ENCODE measurements around the gene RNF186. TPM values are rescaled to one million over a fixed set of nuclear protein-coding genes. Genes with fewer than 3 reads are reported as not detected.

Gene RNF186
- polyA plus RNA-seq, 1 donor from 2014 or later = not detected

- H3F3A ChIP-seq (ENCODE audit: insufficient read depth, low read length, poor library complexity, severe bottlenecking) = no peaks in the 10 kb centered on the region
- no peak for TF ChIP-seq REST (IDR thresholded peaks at IDR 0.05; ENCODE audit: borderline replicate concordance)
- TF ChIP-seq POLR2AphosphoS5 (IDR thresholded peaks at IDR 0.05) = no peak
- no peak for TF ChIP-seq RAD21 (conservative IDR thresholded peaks at IDR 0.05)
- no peak for TF ChIP-seq SMC3 (conservative IDR thresholded peaks at IDR 0.05; ENCODE audit: poor library complexity)
- no peak for TF ChIP-seq EP300 (conservative IDR thresholded peaks at IDR 0.05; ENCODE audit: poor library complexity, severe bottlenecking)
- no peak for TF ChIP-seq EZH2 (IDR thresholded peaks at IDR 0.05; ENCODE audit: borderline replicate concordance, insufficient read depth, low read length, poor library complexity, severe bottlenecking)
- TF ChIP-seq MXI1 (conservative IDR thresholded peaks at IDR 0.05; ENCODE audit: poor library complexity, severe bottlenecking) = no peak
- TF ChIP-seq TAF1 (IDR thresholded peaks at IDR 0.05; ENCODE audit: low read depth) = no peak
- TF ChIP-seq CTCF (IDR thresholded peaks at IDR 0.05; ENCODE audit: poor library complexity, severe bottlenecking) = no peak
Measured at GRCh38 chr1:19859876-19860275, 44.8 kb upstream of the RNF186 start.

GRCh38 chr1:19858893-19859292 lies 43.8 kb upstream of the RNF186 start:
- Histone ChIP-seq H4K20me1 (ENCODE audit: insufficient read depth) (no peaks in the 10 kb centered on the region), H3K27ac (ENCODE audit: low read length) (no peak overlapping the region), H3K4me2 (ENCODE audit: low read length) (no peak overlapping the region), H3K27me3 (ENCODE audit: insufficient read depth, low read depth, low read length) (no peaks in the 10 kb centered on the region), H2AFZ (ENCODE audit: low read depth, low read length) (no peak overlapping the region), H3K9me3 (ENCODE audit: low read length) (no peaks in the 10 kb centered on the region), H3F3A (ENCODE audit: insufficient read depth, low read length, poor library complexity, severe bottlenecking) (no peaks in the 10 kb centered on the region), H3K9ac (ENCODE audit: low read length) (no peak overlapping the region), H3K36me3 (ENCODE audit: insufficient read depth, low read length) (no peaks in the 10 kb centered on the region), H3K79me2 (replicated peaks; ENCODE audit: insufficient read depth, low read length) (no peaks in the 10 kb centered on the region), H3K4me3 (ENCODE audit: low read length) (no peak overlapping the region), H3K9me2 (ENCODE audit: insufficient read depth, low read length) (no peaks in the 10 kb centered on the region)
- TF ChIP-seq RAD21 (conservative IDR thresholded peaks at IDR 0.05) (no peak), MXI1 (conservative IDR thresholded peaks at IDR 0.05; ENCODE audit: poor library complexity, severe bottlenecking) (no peak), TAF1 (IDR thresholded peaks at IDR 0.05; ENCODE audit: low read depth) (no peak), POLR2AphosphoS5 (IDR thresholded peaks at IDR 0.05) (no peak), EZH2 (IDR thresholded peaks at IDR 0.05; ENCODE audit: borderline replicate concordance, insufficient read depth, low read length, poor library complexity, severe bottlenecking) (no peak), CTCF (IDR thresholded peaks at IDR 0.05; ENCODE audit: poor library complexity, severe bottlenecking) (no peak), SMC3 (conservative IDR thresholded peaks at IDR 0.05; ENCODE audit: poor library complexity) (no peak), EP300 (conservative IDR thresholded peaks at IDR 0.05; ENCODE audit: poor library complexity, severe bottlenecking) (no peak), REST (IDR thresholded peaks at IDR 0.05; ENCODE audit: borderline replicate concordance) (no peak)

More at GRCh38 chr1:19859876-19860275, 44.8 kb upstream of the RNF186 start:
- Histone ChIP-seq H4K20me1 (ENCODE audit: insufficient read depth) (no peaks in the 10 kb centered on the region), H3K27ac (ENCODE audit: low read length) (no peak overlapping the region), H3K9ac (ENCODE audit: low read length) (no peak overlapping the region), H3K9me2 (ENCODE audit: insufficient read depth, low read length) (no peaks in the 10 kb centered on the region), H3K9me3 (ENCODE audit: low read length) (no peaks in the 10 kb centered on the region), H3K36me3 (ENCODE audit: insufficient read depth, low read length) (no peaks in the 10 kb centered on the region), H3K79me2 (replicated peaks; ENCODE audit: insufficient read depth, low read length) (no peaks in the 10 kb centered on the region), H3K4me3 (ENCODE audit: low read length) (no peak overlapping the region), H3K27me3 (ENCODE audit: insufficient read depth, low read depth, low read length) (no peaks in the 10 kb centered on the region), H3K4me2 (ENCODE audit: low read length) (no peak overlapping the region), H2AFZ (ENCODE audit: low read depth, low read length) (no peak overlapping the region)

Data from neural cell (in vitro differentiated cells).